ENCODE measurements around the gene XBP1.
"Not testable (repeated sequence)": the region's sequence is repeated elsewhere in the genome, so short reads cannot be mapped to it uniquely, and the experiment has no call there.

XBP1 gene

GRCh38 chr22:28791841-28792490 is 8.4 kb downstream of the XBP1 start:
- FAIRE-seq: no peak

- FAIRE-seq: no peak
These were observed 9.2 kb downstream of the XBP1 start for GRCh38 chr22:28791124-28791523.

- FAIRE-seq: no peak
These were observed 11.8 kb downstream of the XBP1 start for GRCh38 chr22:28788601-28789000.

GRCh38 chr22:28783786-28784671 is 16.3 kb downstream of the XBP1 start:
- FAIRE-seq: no peak

GRCh38 chr22:28780296-28780695 is 20.1 kb downstream of the XBP1 start:
- FAIRE-seq: no peak

GRCh38 chr22:28779833-28780232 is 20.5 kb downstream of the XBP1 start:
- FAIRE-seq: no peak

GRCh38 chr22:28774378-28774777 is 26.0 kb downstream of the XBP1 start:
- FAIRE-seq: no peak

GRCh38 chr22:28773461-28773867 is 26.9 kb downstream of the XBP1 start:
- FAIRE-seq: no peak

- FAIRE-seq: no peak
These were observed 27.5 kb downstream of the XBP1 start, which contains the start of gene CCDC117 for GRCh38 chr22:28772633-28773460. TSS of gene CCDC117 (plus strand) at chr22:28772695. CDS start at chr22:28772850, 155 bp downstream.

GRCh38 chr22:28771195-28771791 is 29.1 kb downstream of the XBP1 start:
- no peak for FAIRE-seq

- no peak for FAIRE-seq
These were observed 30.8 kb downstream of the XBP1 start for GRCh38 chr22:28769394-28770085.

GRCh38 chr22:28768701-28769393 is 31.5 kb downstream of the XBP1 start:
- FAIRE-seq: no peak

GRCh38 chr22:28766628-28767027 is 33.7 kb downstream of the XBP1 start:
- FAIRE-seq: no peak

- FAIRE-seq: not testable (repeated sequence)
These were observed 38.4 kb downstream of the XBP1 start for GRCh38 chr22:28762000-28762399.

- FAIRE-seq: no peak
These were observed 39.0 kb downstream of the XBP1 start for GRCh38 chr22:28761449-28761755.

- no peak for FAIRE-seq
These were observed 40.4 kb downstream of the XBP1 start for GRCh38 chr22:28759861-28760560.

- not testable (repeated sequence) for FAIRE-seq
These were observed 45.9 kb downstream of the XBP1 start for GRCh38 chr22:28754512-28754911.

GRCh38 chr22:28750471-28750881 is 49.9 kb downstream of the XBP1 start:
- no peak for FAIRE-seq

Measured in TTC549 (cell line).